ENCODE results near the gene TM2D3. TPM values are rescaled to one million over a fixed set of nuclear protein-coding genes. Genes with fewer than 3 reads are reported as not detected.
"Not testable (repeated sequence)": the region's sequence is repeated elsewhere in the genome, so short reads cannot be mapped to it uniquely, and the experiment has no call there.

Gene TM2D3
- total RNA-seq, 1 donor from 2014 or later, result 55.3 TPM

DNA sequence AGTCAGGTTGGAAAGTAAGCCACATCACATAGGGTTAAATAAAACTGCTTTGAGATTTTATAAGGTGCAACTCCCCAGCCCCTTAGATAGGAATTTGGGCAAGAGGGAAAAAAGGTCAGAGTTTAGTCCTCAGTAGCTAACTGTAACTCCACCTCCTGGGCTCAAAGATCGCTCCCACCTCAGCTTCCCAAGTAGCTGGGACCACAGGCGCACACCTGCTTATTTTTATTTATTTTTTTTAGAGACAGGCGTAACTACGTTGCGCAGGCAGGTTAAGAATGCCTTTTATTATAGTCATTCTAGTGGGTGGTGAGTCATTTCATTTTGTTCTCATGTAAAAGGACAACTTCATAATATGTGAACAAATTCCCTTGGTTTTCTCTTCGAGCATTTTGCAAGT is 14.7 kb downstream of the TM2D3 start:
- H3K27ac Mint-ChIP-seq (ENCODE audit: unreplicated experiment), result no peak overlapping the region
- DNase-seq (ENCODE audit: extremely low spot score, unreplicated experiment), result no peak

DNA sequence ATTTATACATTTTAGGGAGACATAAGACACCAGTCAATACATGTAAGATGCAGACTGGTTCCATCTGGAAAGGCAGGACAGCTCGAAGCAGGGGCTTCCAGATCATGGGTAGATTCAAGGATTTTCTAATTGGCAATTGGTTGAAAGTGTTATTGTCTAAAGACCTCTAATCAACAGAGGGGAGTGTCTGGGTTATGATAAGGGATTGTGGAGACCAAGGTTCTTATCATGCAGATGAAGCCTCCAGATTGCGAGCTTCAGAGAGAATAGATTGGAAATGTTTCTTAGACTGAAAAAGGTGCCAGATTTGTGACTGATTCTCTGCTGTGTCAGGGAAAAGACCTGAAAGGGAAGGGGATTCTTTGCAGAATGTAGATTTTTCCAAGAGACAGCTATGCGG is 15.1 kb downstream of the TM2D3 start:
- Mint-ChIP-seq H3K4me3 (ENCODE audit: unreplicated experiment) (no peak overlapping the region), H3K27me3 (ENCODE audit: unreplicated experiment) (no peaks in the 10 kb centered on the region), H3K9me3 (ENCODE audit: unreplicated experiment) (no peaks in the 10 kb centered on the region), H3K27ac (ENCODE audit: unreplicated experiment) (no peak overlapping the region), H3K4me1 (ENCODE audit: unreplicated experiment) (peaks cover 3% of the 10 kb centered on the region), H3K36me3 (ENCODE audit: unreplicated experiment) (peaks cover 11% of the 10 kb centered on the region)
- no peak for DNase-seq (ENCODE audit: extremely low spot score, unreplicated experiment)
- TF ChIP-seq, protein P1, sequence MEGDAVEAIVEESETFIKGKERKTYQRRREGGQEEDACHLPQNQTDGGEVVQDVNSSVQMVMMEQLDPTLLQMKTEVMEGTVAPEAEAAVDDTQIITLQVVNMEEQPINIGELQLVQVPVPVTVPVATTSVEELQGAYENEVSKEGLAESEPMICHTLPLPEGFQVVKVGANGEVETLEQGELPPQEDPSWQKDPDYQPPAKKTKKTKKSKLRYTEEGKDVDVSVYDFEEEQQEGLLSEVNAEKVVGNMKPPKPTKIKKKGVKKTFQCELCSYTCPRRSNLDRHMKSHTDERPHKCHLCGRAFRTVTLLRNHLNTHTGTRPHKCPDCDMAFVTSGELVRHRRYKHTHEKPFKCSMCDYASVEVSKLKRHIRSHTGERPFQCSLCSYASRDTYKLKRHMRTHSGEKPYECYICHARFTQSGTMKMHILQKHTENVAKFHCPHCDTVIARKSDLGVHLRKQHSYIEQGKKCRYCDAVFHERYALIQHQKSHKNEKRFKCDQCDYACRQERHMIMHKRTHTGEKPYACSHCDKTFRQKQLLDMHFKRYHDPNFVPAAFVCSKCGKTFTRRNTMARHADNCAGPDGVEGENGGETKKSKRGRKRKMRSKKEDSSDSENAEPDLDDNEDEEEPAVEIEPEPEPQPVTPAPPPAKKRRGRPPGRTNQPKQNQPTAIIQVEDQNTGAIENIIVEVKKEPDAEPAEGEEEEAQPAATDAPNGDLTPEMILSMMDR (IDR thresholded peaks at IDR 0.05), result no peak

More for the DNA sequence above, 14.7 kb downstream of the TM2D3 start:
- H3K4me1 Mint-ChIP-seq (ENCODE audit: unreplicated experiment), result peaks cover 4% of the 10 kb centered on the region
- H3K4me3 Mint-ChIP-seq (ENCODE audit: unreplicated experiment), result no peak overlapping the region
- no peaks in the 10 kb centered on the region for H3K9me3 Mint-ChIP-seq (ENCODE audit: unreplicated experiment)
- H3K27me3 Mint-ChIP-seq (ENCODE audit: unreplicated experiment), result no peaks in the 10 kb centered on the region
- peaks cover 14% of the 10 kb centered on the region for H3K36me3 Mint-ChIP-seq (ENCODE audit: unreplicated experiment)
- TF ChIP-seq, protein P1 (IDR thresholded peaks at IDR 0.05), result no peak

- H3K27me3 Mint-ChIP-seq (ENCODE audit: unreplicated experiment), result no peaks in the 10 kb centered on the region
- TF ChIP-seq, protein P1 (IDR thresholded peaks at IDR 0.05), result no peak
- no peak for DNase-seq (ENCODE audit: extremely low spot score, unreplicated experiment)
Observed at GRCh38 chr15:101635944-101636727, 16.0 kb downstream of the TM2D3 start.

GRCh38 chr15:101633356-101633755 is 18.8 kb downstream of the TM2D3 start:
- Mint-ChIP-seq H3K4me3 (ENCODE audit: unreplicated experiment) (no peak overlapping the region), H3K27me3 (ENCODE audit: unreplicated experiment) (no peaks in the 10 kb centered on the region), H3K9me3 (ENCODE audit: unreplicated experiment) (no peaks in the 10 kb centered on the region), H3K4me1 (ENCODE audit: unreplicated experiment) (no peaks in the 10 kb centered on the region), H3K36me3 (ENCODE audit: unreplicated experiment) (peaks cover 4% of the 10 kb centered on the region), H3K27ac (ENCODE audit: unreplicated experiment) (no peak overlapping the region)
- no peak for DNase-seq (ENCODE audit: extremely low spot score, unreplicated experiment)
- TF ChIP-seq, protein P1 (IDR thresholded peaks at IDR 0.05), result no peak

More at GRCh38 chr15:101635944-101636727, 16.0 kb downstream of the TM2D3 start:
- no peak overlapping the region for H3K27ac Mint-ChIP-seq (ENCODE audit: unreplicated experiment)
- H3K4me3 Mint-ChIP-seq (ENCODE audit: unreplicated experiment), result no peak overlapping the region
- H3K4me1 Mint-ChIP-seq (ENCODE audit: unreplicated experiment), result peaks cover 3% of the 10 kb centered on the region
- peaks cover 11% of the 10 kb centered on the region for H3K36me3 Mint-ChIP-seq (ENCODE audit: unreplicated experiment)
- no peaks in the 10 kb centered on the region for H3K9me3 Mint-ChIP-seq (ENCODE audit: unreplicated experiment)

GRCh38 chr15:101626729-101627128 is 25.5 kb downstream of the TM2D3 start:
- H3K4me3 Mint-ChIP-seq (ENCODE audit: unreplicated experiment); H3K4me1 Mint-ChIP-seq (ENCODE audit: unreplicated experiment); H3K27me3 Mint-ChIP-seq (ENCODE audit: unreplicated experiment); DNase-seq (ENCODE audit: extremely low spot score, unreplicated experiment); H3K27ac Mint-ChIP-seq (ENCODE audit: unreplicated experiment): not testable (repeated sequence)
- H3K9me3 Mint-ChIP-seq (ENCODE audit: unreplicated experiment), result peaks cover 14% of the 10 kb centered on the region
- H3K36me3 Mint-ChIP-seq (ENCODE audit: unreplicated experiment), result peaks cover 24% of the 10 kb centered on the region
